Panc1 (cell line): Measurements from ENCODE around the gene COMMD4.
"Not testable (repeated sequence)": the region's sequence is repeated elsewhere in the genome, so short reads cannot be mapped to it uniquely, and the experiment has no call there.

ENCODE experiments used
- POLR2AphosphoS5 ChIP-seq: IDR thresholded peaks from 2 replicates; pipeline ENCODE4 v1.6.1; 2012; ENCODE audit warnings: mild to moderate bottlenecking, low read depth, low read length, moderate library complexity
- REST ChIP-seq, 2 experiments: IDR thresholded peaks; 2 replicates each; pipeline ENCODE4 v1.6.1; 2011 to 2012; ENCODE audit warnings: low read depth in 2 of 2, control low read depth in 1 of 2, low read length in 1 of 2, mild to moderate bottlenecking in 1 of 2, moderate library complexity in 1 of 2; ENCODE audit not compliant: insufficient read depth in 1 of 2
- SIN3A ChIP-seq: IDR thresholded peaks from 2 replicates; pipeline ENCODE4 v1.6.1; 2012; ENCODE audit warnings: low read depth, mild to moderate bottlenecking, low read length, moderate library complexity, borderline replicate concordance; ENCODE audit not compliant: insufficient read depth
- TCF7L2 ChIP-seq: IDR thresholded peaks from 2 replicates; pipeline ENCODE4 v1.6.1; 2011; ENCODE audit warnings: mild to moderate bottlenecking, low read depth, low read length, inconsistent platforms
- TF ChIP-seq, protein P1 (sequence below): fragments of 450-650 bp; IDR thresholded peaks from 2 replicates; pipeline ENCODE4 v1.5.1; 2017; ENCODE audit warnings: mild to moderate bottlenecking

DNA sequence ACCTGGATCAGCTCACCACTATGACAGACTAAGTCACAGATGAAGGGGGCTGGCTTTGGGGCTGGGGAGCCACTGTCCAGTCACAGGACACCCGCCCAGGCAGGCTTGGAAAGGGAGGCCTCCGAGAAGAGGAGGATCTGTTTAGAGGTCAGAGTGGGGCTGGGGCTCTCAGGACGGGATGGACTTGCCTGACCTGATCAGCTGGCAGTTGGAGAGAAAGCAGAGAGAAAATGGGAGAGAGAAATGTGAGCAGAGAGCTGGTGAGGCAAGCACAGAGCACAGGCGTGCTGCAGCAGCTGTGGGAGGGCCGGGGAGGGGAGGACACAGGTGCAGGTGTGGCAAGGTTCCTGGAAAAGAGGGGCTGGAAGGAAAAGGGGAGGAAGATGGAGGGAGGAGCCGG lies 35.8 kb upstream of the COMMD4 start:
- TF ChIP-seq, protein P1, sequence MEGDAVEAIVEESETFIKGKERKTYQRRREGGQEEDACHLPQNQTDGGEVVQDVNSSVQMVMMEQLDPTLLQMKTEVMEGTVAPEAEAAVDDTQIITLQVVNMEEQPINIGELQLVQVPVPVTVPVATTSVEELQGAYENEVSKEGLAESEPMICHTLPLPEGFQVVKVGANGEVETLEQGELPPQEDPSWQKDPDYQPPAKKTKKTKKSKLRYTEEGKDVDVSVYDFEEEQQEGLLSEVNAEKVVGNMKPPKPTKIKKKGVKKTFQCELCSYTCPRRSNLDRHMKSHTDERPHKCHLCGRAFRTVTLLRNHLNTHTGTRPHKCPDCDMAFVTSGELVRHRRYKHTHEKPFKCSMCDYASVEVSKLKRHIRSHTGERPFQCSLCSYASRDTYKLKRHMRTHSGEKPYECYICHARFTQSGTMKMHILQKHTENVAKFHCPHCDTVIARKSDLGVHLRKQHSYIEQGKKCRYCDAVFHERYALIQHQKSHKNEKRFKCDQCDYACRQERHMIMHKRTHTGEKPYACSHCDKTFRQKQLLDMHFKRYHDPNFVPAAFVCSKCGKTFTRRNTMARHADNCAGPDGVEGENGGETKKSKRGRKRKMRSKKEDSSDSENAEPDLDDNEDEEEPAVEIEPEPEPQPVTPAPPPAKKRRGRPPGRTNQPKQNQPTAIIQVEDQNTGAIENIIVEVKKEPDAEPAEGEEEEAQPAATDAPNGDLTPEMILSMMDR: not testable (repeated sequence)
- TF ChIP-seq POLR2AphosphoS5; REST (IDR thresholded peaks at IDR 0.05; ENCODE audit: insufficient read depth in 1 of 2, low read depth in 2 of 2, low read length in 1 of 2); TCF7L2; SIN3A: not testable (repeated sequence)
